WTC11 (cell line): ENCODE data around the gene DPP9. TPM values are rescaled to one million over a fixed set of nuclear protein-coding genes. Genes with fewer than 3 reads are reported as not detected.

Source experiments
- AR ChIP-seq: fragments of 250-450 bp; sonication (Bioruptor Pico); IDR thresholded peaks from 2 replicates; pipeline ENCODE4 v1.9.0; 2021; ENCODE audit warnings: mild to moderate bottlenecking
- ARID4B ChIP-seq: sonication (generic); formaldehyde crosslinking; IDR thresholded peaks from 2 replicates; pipeline ENCODE4 v1.8.0; 2023; ENCODE audit warnings: missing genetic modification reagents, mild to moderate bottlenecking, borderline replicate concordance
- ATF2 ChIP-seq: sonication (generic); formaldehyde crosslinking; IDR thresholded peaks from 2 replicates; pipeline ENCODE4 v1.8.1; 2022; ENCODE audit warnings: low read depth, missing genetic modification reagents, borderline replicate concordance
- CREB1 ChIP-seq: sonication (generic); formaldehyde crosslinking; IDR thresholded peaks from 2 replicates; pipeline ENCODE4 v1.8.0; 2023; ENCODE audit warnings: mild to moderate bottlenecking, missing genetic modification reagents
- E2F5 ChIP-seq: sonication (generic); formaldehyde crosslinking; IDR thresholded peaks from 2 replicates; pipeline ENCODE4 v1.8.1; 2022; ENCODE audit warnings: mild to moderate bottlenecking, moderate library complexity, missing genetic modification reagents
- ERG ChIP-seq: fragments of 250-450 bp; sonication (Bioruptor Pico); IDR thresholded peaks from 2 replicates; pipeline ENCODE4 v1.8.0; 2021; ENCODE audit warnings: mild to moderate bottlenecking
- ESRRA ChIP-seq: sonication (generic); formaldehyde crosslinking; IDR thresholded peaks from 2 replicates; pipeline ENCODE4 v1.8.1; 2022; ENCODE audit warnings: mild to moderate bottlenecking, missing genetic modification reagents, borderline replicate concordance
- GTF2I ChIP-seq: fragments of 250-450 bp; sonication (Bioruptor Pico); conservative IDR thresholded peaks from 2 replicates; pipeline ENCODE4 v1.4.0; 2021; ENCODE audit warnings: mild to moderate bottlenecking
- IRF1 ChIP-seq: sonication (generic); formaldehyde crosslinking; IDR thresholded peaks from 2 replicates; pipeline ENCODE4 v1.8.0; 2023; ENCODE audit warnings: missing genetic modification reagents
- IRF2 ChIP-seq: sonication (generic); formaldehyde crosslinking; IDR thresholded peaks from 2 replicates; pipeline ENCODE4 v1.8.0; 2022; ENCODE audit warnings: low read depth, missing genetic modification reagents, borderline replicate concordance
- MYBL2 ChIP-seq: sonication (generic); formaldehyde crosslinking; IDR thresholded peaks from 2 replicates; pipeline ENCODE4 v1.8.1; 2023; ENCODE audit warnings: mild to moderate bottlenecking, moderate library complexity, missing genetic modification reagents
- PRDM15 ChIP-seq: sonication (generic); formaldehyde crosslinking; IDR thresholded peaks from 2 replicates; pipeline ENCODE4 v1.8.0; 2022; ENCODE audit warnings: missing genetic modification reagents
- PRRX2 ChIP-seq: fragments of 250-450 bp; sonication (Bioruptor Pico); IDR thresholded peaks from 2 replicates; pipeline ENCODE4 v1.8.0; 2021; ENCODE audit warnings: mild to moderate bottlenecking
- RORB ChIP-seq: fragments of 250-450 bp; sonication (Bioruptor Pico); IDR thresholded peaks from 2 replicates; pipeline ENCODE4 v1.9.0; 2021; ENCODE audit warnings: mild to moderate bottlenecking
- TEAD1 ChIP-seq: sonication (generic); formaldehyde crosslinking; IDR thresholded peaks from 2 replicates; pipeline ENCODE4 v1.8.0; 2022; ENCODE audit warnings: mild to moderate bottlenecking, missing genetic modification reagents
- TEAD4 ChIP-seq: sonication (generic); formaldehyde crosslinking; IDR thresholded peaks from 2 replicates; pipeline ENCODE4 v1.8.0; 2022; ENCODE audit warnings: mild to moderate bottlenecking, missing genetic modification reagents
- ZNF232 ChIP-seq: sonication (generic); formaldehyde crosslinking; IDR thresholded peaks from 2 replicates; pipeline ENCODE4 v1.8.0; 2022; ENCODE audit warnings: mild to moderate bottlenecking, missing genetic modification reagents
- ZNF317 ChIP-seq: sonication (generic); formaldehyde crosslinking; IDR thresholded peaks from 2 replicates; pipeline ENCODE4 v1.8.1; 2023; ENCODE audit warnings: low read depth, mild to moderate bottlenecking, moderate library complexity, missing genetic modification reagents, borderline replicate concordance
- ZNF396 ChIP-seq: fragments of 250-450 bp; sonication (Bioruptor Pico); IDR thresholded peaks from 2 replicates; pipeline ENCODE4 v1.8.0; 2021; ENCODE audit warnings: mild to moderate bottlenecking, moderate library complexity, borderline replicate concordance
- ZNF512 ChIP-seq: sonication (generic); formaldehyde crosslinking; IDR thresholded peaks from 2 replicates; pipeline ENCODE4 v1.8.1; 2022; ENCODE audit warnings: missing genetic modification reagents, borderline replicate concordance
- ZNF671 ChIP-seq: fragments of 250-450 bp; sonication (Bioruptor Pico); IDR thresholded peaks from 2 replicates; pipeline ENCODE4 v1.8.0; 2021; ENCODE audit warnings: mild to moderate bottlenecking
- total RNA-seq: library from RNA; stranded (reverse); gene quantifications from 3 replicates; pipeline ENCODE4 v1.2.3, GENCODE V29; 2021

DPP9 gene
- total RNA-seq, 1 experiment from 2014 or later, result 52.9 TPM

GRCh38 chr19:4768934-4769777 is 45.5 kb upstream of the DPP9 start (continued):
- TF ChIP-seq PRDM15 (CRISPR knock-in tag) (peak; percentile 84), TEAD4 (CRISPR knock-in tag) (peak; percentile 100), TEAD1 (peak; percentile 100), PRRX2 (CRISPR knock-in tag) (peak; percentile 98), E2F5 (peak; percentile 99), ARID4B (peak; percentile 100), ZNF671 (CRISPR knock-in tag) (peak; percentile 96), ZNF232 (CRISPR knock-in tag) (peak; percentile 100), ZNF396 (CRISPR knock-in tag) (peak; percentile 100), ZNF512 (CRISPR knock-in tag) (peak; percentile 100), IRF1 (CRISPR knock-in tag) (peak; percentile 100), ATF2 (CRISPR knock-in tag) (peak; percentile 98), AR (CRISPR knock-in tag) (peak; percentile 94), CREB1 (CRISPR knock-in tag) (peak; percentile 100), IRF2 (peak; percentile 99), GTF2I (CRISPR knock-in tag) (no peak), ESRRA (CRISPR knock-in tag) (peak; percentile 100), MYBL2 (CRISPR knock-in tag) (peak; percentile 99), RORB (CRISPR knock-in tag) (no peak), ZNF317 (CRISPR knock-in tag) (peak; percentile 94), ERG (CRISPR knock-in tag) (peak; percentile 99)
